Esophagus squamous epithelium (tissue), 4 donors: ENCODE measurements around the gene TECPR2.

ENCODE experiments used
- CTCF ChIP-seq, 6 experiments: fragments of 450-650 bp in 4 of 6; fragments of 200-600 bp in 2 of 6; sonication (generic) in 2 of 6; IDR thresholded peaks; one replicate each; pipeline ENCODE4 v1.5.1; 2016 to 2019; ENCODE audit warnings: antibody characterized with exemption in 6 of 6, mild to moderate bottlenecking in 4 of 6, moderate library complexity in 4 of 6
- POLR2A ChIP-seq, 4 donors: fragments of 450-650 bp; IDR thresholded peaks; one replicate each; pipeline ENCODE4 v1.6.1; 2017; ENCODE audit warnings: antibody characterized with exemption in 4 of 4, mild to moderate bottlenecking in 4 of 4, moderate library complexity in 3 of 4

- TF ChIP-seq CTCF (IDR thresholded peaks at IDR 0.05) (no peak), POLR2A (IDR thresholded peaks at IDR 0.05) (no peak)
These were observed 118.6 kb downstream of the TECPR2 start for GRCh38 chr14:102481371-102481770.
